PC-9 (cell line): Measurements from ENCODE around the gene PFKFB3. TPM values are rescaled to one million over a fixed set of nuclear protein-coding genes. Genes with fewer than 3 reads are reported as not detected.

Source experiments
- BruUV-seq: library from RNA; stranded (reverse); fragments of 400-500 nt; replicated peaks from 2 replicates; lab custom pipeline; 2021; lab: Mats Ljungman, UMichigan
- CTCF ChIA-PET: fragments of 300-600 bp; sonication (Branson Sonifier 250); formaldehyde crosslinking; loops from one replicate; lab custom pipeline; 2022; ENCODE audit warnings: antibody characterized with exemption; lab: Charles Lee
- POLR2A ChIA-PET: fragments of 300-600 bp; sonication (Branson Sonifier 250); formaldehyde crosslinking; loops from one replicate; lab custom pipeline; 2022; ENCODE audit warnings: antibody characterized with exemption; ENCODE audit not compliant: unreplicated experiment; lab: Charles Lee
- DNase-seq, 2 experiments: peaks; one replicate each; pipeline versions ENCODE4 v3.0.0 to v3.0.0-alpha.2; 2015 to 2022; ENCODE audit warnings: mixed read lengths in 1 of 2
- H2AFZ ChIP-seq: fragments of 200-600 bp; sonication (generic); 2 replicates; pipeline ENCODE4 v1.8.1; 2017; ENCODE audit warnings: antibody characterized with exemption
- H3F3A ChIP-seq: fragments of 200-600 bp; sonication (generic); 2 replicates; pipeline ENCODE4 v1.8.1; 2017; ENCODE audit warnings: antibody characterized with exemption, mild to moderate bottlenecking, low read depth; ENCODE audit not compliant: insufficient read depth
- H3K27ac ChIP-seq: fragments of 200-600 bp; sonication (generic); 2 replicates; pipeline ENCODE4 v1.6.1; 2016; ENCODE audit warnings: mixed run types
- H3K27me3 ChIP-seq: fragments of 200-600 bp; sonication (generic); 2 replicates; pipeline ENCODE4 v1.6.1; 2016; ENCODE audit warnings: low read depth, mixed run types; ENCODE audit not compliant: insufficient read depth
- H3K36me3 ChIP-seq: fragments of 200-600 bp; sonication (generic); 2 replicates; pipeline ENCODE4 v1.6.1; 2016; ENCODE audit warnings: low read depth, mixed run types
- H3K4me1 ChIP-seq: fragments of 200-600 bp; sonication (generic); replicated peaks from 2 replicates; pipeline ENCODE4 v1.6.1; 2016; ENCODE audit warnings: mixed run types; ENCODE audit not compliant: insufficient read depth
- H3K4me2 ChIP-seq: fragments of 200-600 bp; sonication (generic); 2 replicates; pipeline ENCODE4 v1.6.1; 2017; ENCODE audit warnings: mixed run types
- H3K4me3 ChIP-seq: fragments of 200-600 bp; sonication (generic); 2 replicates; pipeline ENCODE4 v1.6.1; 2016; ENCODE audit warnings: mixed run types
- H3K79me2 ChIP-seq: fragments of 200-600 bp; sonication (generic); 2 replicates; pipeline ENCODE4 v1.6.1; 2017; ENCODE audit warnings: low read depth, mixed run types
- H3K9me2 ChIP-seq: fragments of 200-600 bp; sonication (generic); 2 replicates; pipeline ENCODE4 v1.8.1; 2017; ENCODE audit warnings: mild to moderate bottlenecking; ENCODE audit not compliant: insufficient read depth
- H3K9me3 ChIP-seq: fragments of 200-600 bp; sonication (generic); 2 replicates; pipeline ENCODE4 v1.8.1; 2016; ENCODE audit warnings: low read depth; ENCODE audit not compliant: insufficient read depth
- H4K20me1 ChIP-seq: fragments of 200-600 bp; sonication (generic); 2 replicates; pipeline ENCODE4 v1.8.1; 2017; ENCODE audit not compliant: insufficient read depth
- CTCF ChIP-seq: fragments of 200-600 bp; sonication (generic); conservative IDR thresholded peaks from 2 replicates; pipeline ENCODE4 v1.6.1; 2017; ENCODE audit warnings: mixed run types, antibody characterized with exemption, mild to moderate bottlenecking, moderate library complexity
- EZH2 ChIP-seq: fragments of 200-600 bp; sonication (generic); IDR thresholded peaks from 2 replicates; pipeline ENCODE4 v1.8.0; 2017; ENCODE audit warnings: antibody characterized with exemption, low read depth
- intact Hi-C: fragments of 100-400 bp; cut with micrococcal nuclease; formaldehyde crosslinking; loops from one replicate; pipeline ENCODE4 v1.10.0; 2022; ENCODE audit not compliant: unreplicated experiment
- total RNA-seq: library from RNA; stranded (reverse); gene quantifications from 2 replicates; pipeline ENCODE4 v1.2.3, GENCODE V29; 2021

Gene PFKFB3
- total RNA-seq, 1 experiment from 2014 or later = 37.8 TPM

- Histone ChIP-seq H3K9me2 (no peaks in the 10 kb centered on the region), H2AFZ (no peak overlapping the region), H3K4me1 (no peaks in the 10 kb centered on the region), H3K27me3 (no peaks in the 10 kb centered on the region), H3K4me2 (no peak overlapping the region), H3K27ac (no peak overlapping the region), H3K79me2 (no peaks in the 10 kb centered on the region), H3K36me3 (no peaks in the 10 kb centered on the region), H3K9me3 (no peaks in the 10 kb centered on the region), H4K20me1 (no peaks in the 10 kb centered on the region), H3K4me3 (no peak overlapping the region), H3F3A (no peaks in the 10 kb centered on the region)
- ChIA-PET CTCF (no interaction called here), POLR2A (no interaction called here)
- DNase-seq = no peak
- BruUV-seq = no TSS peak
- no peak for TF ChIP-seq CTCF
- TF ChIP-seq EZH2 = no peak
- intact Hi-C loops = no loop called here
Measured at GRCh38 chr10:6249698-6250097, 47.0 kb downstream of the PFKFB3 start.

- intact Hi-C loops = no loop called here
- ChIA-PET CTCF (interaction anchor here (0.6 kb wide), 1 partner anchor 10 kb away, joined by 4 read pairs; no protein-coding TSS in a partner anchor), POLR2A (no interaction called here)
- Histone ChIP-seq H3K27ac (no peak overlapping the region), H3K9me3 (no peaks in the 10 kb centered on the region), H2AFZ (no peak overlapping the region), H3K4me1 (no peaks in the 10 kb centered on the region), H4K20me1 (no peaks in the 10 kb centered on the region), H3K4me3 (no peak overlapping the region), H3K4me2 (no peak overlapping the region), H3K9me2 (no peaks in the 10 kb centered on the region), H3K36me3 (no peaks in the 10 kb centered on the region), H3F3A (no peaks in the 10 kb centered on the region), H3K27me3 (no peaks in the 10 kb centered on the region), H3K79me2 (no peaks in the 10 kb centered on the region)
- TF ChIP-seq EZH2 (no peak), CTCF (no peak)
- no TSS peak for BruUV-seq
- no peak for DNase-seq
Measured at GRCh38 chr10:6250745-6251144, 48.0 kb downstream of the PFKFB3 start.

GRCh38 chr10:6254201-6254600, 51.5 kb downstream of the PFKFB3 start:
- DNase-seq = no peak
- TF ChIP-seq EZH2 (no peak), CTCF (no peak)
- Histone ChIP-seq H3K79me2 (no peaks in the 10 kb centered on the region), H3K9me2 (no peaks in the 10 kb centered on the region), H3K4me1 (no peaks in the 10 kb centered on the region), H3K27ac (no peak overlapping the region), H3K9me3 (no peaks in the 10 kb centered on the region), H3K4me3 (no peak overlapping the region), H3K27me3 (no peaks in the 10 kb centered on the region), H4K20me1 (no peaks in the 10 kb centered on the region), H3K36me3 (no peaks in the 10 kb centered on the region), H3F3A (no peaks in the 10 kb centered on the region), H2AFZ (no peak overlapping the region), H3K4me2 (no peak overlapping the region)
- CTCF ChIA-PET = no interaction called here
- intact Hi-C loops = no loop called here
- POLR2A ChIA-PET = no interaction called here
- BruUV-seq = no TSS peak
